Measurements from ENCODE around the gene SYT12. TPM values are rescaled to one million over a fixed set of nuclear protein-coding genes. Genes with fewer than 3 reads are reported as not detected.

SYT12 gene
- total RNA-seq, 2 experiments from 2014 or later, result 0.25 to 0.72 TPM

DNA sequence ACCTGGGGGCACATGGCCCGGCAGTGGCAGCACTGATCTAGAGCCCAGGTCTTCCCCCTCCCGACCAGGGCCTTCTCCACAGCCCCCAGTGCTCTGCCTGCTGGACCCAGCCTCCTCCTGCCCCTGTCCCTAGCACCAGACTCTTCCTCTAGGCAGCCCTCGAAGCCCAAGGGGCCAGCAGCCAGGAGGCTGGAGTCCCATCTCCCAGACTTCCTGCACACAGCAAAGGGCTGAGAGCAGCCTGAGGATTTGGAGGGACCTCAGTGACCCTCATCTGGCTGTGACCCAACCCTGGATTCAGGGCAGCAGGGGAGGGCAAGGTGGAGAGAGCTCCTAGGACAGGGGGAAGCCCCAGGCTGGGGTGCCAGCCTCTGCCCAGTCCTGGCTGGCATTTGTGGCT is 36.7 kb downstream of the SYT12 start:
- BruUV-seq (replicated peaks), result no TSS peak
- CTCF ChIA-PET (ENCODE audit: unreplicated experiment), result no interaction called here
- no peaks in the 10 kb centered on the region for H4K20me1 ChIP-seq (ENCODE audit: insufficient read depth, low read length)
- TF ChIP-seq, protein P1, sequence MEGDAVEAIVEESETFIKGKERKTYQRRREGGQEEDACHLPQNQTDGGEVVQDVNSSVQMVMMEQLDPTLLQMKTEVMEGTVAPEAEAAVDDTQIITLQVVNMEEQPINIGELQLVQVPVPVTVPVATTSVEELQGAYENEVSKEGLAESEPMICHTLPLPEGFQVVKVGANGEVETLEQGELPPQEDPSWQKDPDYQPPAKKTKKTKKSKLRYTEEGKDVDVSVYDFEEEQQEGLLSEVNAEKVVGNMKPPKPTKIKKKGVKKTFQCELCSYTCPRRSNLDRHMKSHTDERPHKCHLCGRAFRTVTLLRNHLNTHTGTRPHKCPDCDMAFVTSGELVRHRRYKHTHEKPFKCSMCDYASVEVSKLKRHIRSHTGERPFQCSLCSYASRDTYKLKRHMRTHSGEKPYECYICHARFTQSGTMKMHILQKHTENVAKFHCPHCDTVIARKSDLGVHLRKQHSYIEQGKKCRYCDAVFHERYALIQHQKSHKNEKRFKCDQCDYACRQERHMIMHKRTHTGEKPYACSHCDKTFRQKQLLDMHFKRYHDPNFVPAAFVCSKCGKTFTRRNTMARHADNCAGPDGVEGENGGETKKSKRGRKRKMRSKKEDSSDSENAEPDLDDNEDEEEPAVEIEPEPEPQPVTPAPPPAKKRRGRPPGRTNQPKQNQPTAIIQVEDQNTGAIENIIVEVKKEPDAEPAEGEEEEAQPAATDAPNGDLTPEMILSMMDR (conservative IDR thresholded peaks at IDR 0.05; ENCODE audit: low read length), result no peak
- no peak for TF ChIP-seq EZH2phosphoT487 (IDR thresholded peaks at IDR 0.05; ENCODE audit: borderline replicate concordance, low read depth, low read length)
- no peak overlapping the region for H3K4me2 ChIP-seq (ENCODE audit: low read length)
- no peaks in the 10 kb centered on the region for H3K36me3 ChIP-seq (ENCODE audit: insufficient read depth, low read length)
- no peak for DNase-seq (ENCODE audit: low spot score)
- H3K4me1 ChIP-seq (ENCODE audit: insufficient read depth, low read length, poor library complexity, severe bottlenecking), result no peaks in the 10 kb centered on the region
- H3K4me3 ChIP-seq (ENCODE audit: low read depth, low read length, poor library complexity, severe bottlenecking), result no peak overlapping the region
- no peaks in the 10 kb centered on the region for H3K9me2 ChIP-seq (ENCODE audit: insufficient read depth, low read length)
- no peaks in the 10 kb centered on the region for H3K79me2 ChIP-seq (ENCODE audit: insufficient read depth, low read depth, low read length)
- no peak overlapping the region for H3K27ac ChIP-seq (ENCODE audit: low read depth, low read length, poor library complexity, severe bottlenecking)
- no peaks in the 10 kb centered on the region for H3K9me3 ChIP-seq (ENCODE audit: low read length)
- POLR2A ChIA-PET, result no interaction called here
- intact Hi-C loops (cut with micrococcal nuclease; ENCODE audit: unreplicated experiment), result no loop called here
- H2AFZ ChIP-seq (ENCODE audit: low read length), result no peak overlapping the region

DNA sequence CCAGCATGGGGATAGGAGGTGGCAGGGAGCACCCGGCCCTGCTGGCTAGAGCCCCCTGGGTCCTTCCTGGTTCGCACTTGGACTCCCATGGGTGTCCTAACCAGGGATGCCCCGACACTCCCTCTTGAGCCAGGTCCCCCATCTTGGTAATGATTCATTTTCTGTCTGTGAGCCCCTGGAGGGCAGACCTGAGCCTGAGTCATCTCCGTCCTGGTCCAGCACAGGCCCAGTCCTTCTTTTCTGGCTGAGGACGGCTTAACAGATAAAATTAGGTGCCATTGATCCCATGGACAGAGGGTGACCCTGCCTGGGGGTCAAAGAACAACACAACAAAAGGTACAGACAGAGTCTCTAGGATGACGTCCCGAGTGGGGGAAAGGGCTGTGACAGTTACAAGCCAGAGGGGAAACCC is 37.2 kb downstream of the SYT12 start:
- DNase-seq (ENCODE audit: low spot score), result no peak
- intact Hi-C loops (cut with micrococcal nuclease; ENCODE audit: unreplicated experiment), result no loop called here
- Histone ChIP-seq H3K36me3 (ENCODE audit: insufficient read depth, low read length) (no peaks in the 10 kb centered on the region), H3K9me3 (ENCODE audit: low read length) (no peaks in the 10 kb centered on the region), H3K27ac (ENCODE audit: low read depth, low read length, poor library complexity, severe bottlenecking) (no peak overlapping the region), H3K4me3 (ENCODE audit: low read depth, low read length, poor library complexity, severe bottlenecking) (no peak overlapping the region), H2AFZ (ENCODE audit: low read length) (no peak overlapping the region), H3K79me2 (ENCODE audit: insufficient read depth, low read depth, low read length) (no peaks in the 10 kb centered on the region), H3K9me2 (ENCODE audit: insufficient read depth, low read length) (no peaks in the 10 kb centered on the region), H4K20me1 (ENCODE audit: insufficient read depth, low read length) (no peaks in the 10 kb centered on the region), H3K4me2 (ENCODE audit: low read length) (no peak overlapping the region), H3K4me1 (ENCODE audit: insufficient read depth, low read length, poor library complexity, severe bottlenecking) (no peaks in the 10 kb centered on the region)
- no peak for TF ChIP-seq EZH2phosphoT487 (IDR thresholded peaks at IDR 0.05; ENCODE audit: borderline replicate concordance, low read depth, low read length)
- TF ChIP-seq, protein P1 (conservative IDR thresholded peaks at IDR 0.05; ENCODE audit: low read length), result no peak
- BruUV-seq (replicated peaks), result no TSS peak
- CTCF ChIA-PET (ENCODE audit: unreplicated experiment), result no interaction called here
- POLR2A ChIA-PET, result no interaction called here

DNA sequence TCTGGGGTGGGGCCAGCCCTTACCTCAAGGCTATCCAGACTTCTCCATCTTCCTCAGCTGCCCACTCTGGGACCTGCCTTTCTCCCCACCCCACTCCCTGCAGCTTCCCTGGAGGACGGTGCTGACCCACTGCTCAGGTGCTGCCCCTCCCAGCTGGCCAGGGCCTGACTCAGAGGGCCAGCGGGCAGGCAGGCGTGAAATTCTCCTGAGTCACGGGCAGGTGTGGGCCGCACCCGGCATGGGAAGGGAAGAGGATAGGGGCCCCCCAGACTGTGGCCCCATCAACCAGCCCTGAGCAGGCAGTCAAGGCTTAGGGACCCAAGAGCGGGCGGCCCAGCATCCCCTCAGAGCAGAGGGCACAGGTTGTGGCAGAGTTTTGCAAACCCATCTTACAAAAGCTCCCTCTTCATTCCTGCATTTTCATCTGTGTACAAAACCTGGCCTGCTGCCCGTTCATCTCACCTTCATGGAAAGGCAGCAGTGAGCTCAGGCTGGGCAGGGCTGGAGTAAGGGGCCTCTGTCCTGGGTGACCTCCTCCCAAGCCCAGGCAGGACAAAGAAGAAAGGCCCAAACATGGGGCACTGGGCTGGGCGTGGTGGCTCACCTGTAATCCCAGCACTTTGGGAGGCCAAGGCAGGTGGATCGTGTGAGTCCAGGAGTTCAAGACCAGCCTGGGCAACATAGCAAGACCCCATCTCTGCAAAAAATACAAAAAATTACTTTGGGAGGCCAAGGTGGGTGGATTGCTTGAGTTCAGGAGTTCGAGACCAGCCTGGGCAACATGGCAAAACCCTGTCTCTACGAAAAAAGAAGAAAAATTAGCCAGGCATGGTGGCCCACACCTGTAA is 39.8 kb downstream of the SYT12 start:
- DNase-seq (ENCODE audit: low spot score), result no peak
- Histone ChIP-seq H3K4me1 (ENCODE audit: insufficient read depth, low read length, poor library complexity, severe bottlenecking) (no peaks in the 10 kb centered on the region), H3K4me2 (ENCODE audit: low read length) (no peak overlapping the region), H2AFZ (ENCODE audit: low read length) (no peak overlapping the region), H3K79me2 (ENCODE audit: insufficient read depth, low read depth, low read length) (no peaks in the 10 kb centered on the region), H3K9me2 (ENCODE audit: insufficient read depth, low read length) (no peaks in the 10 kb centered on the region), H3K9me3 (ENCODE audit: low read length) (no peaks in the 10 kb centered on the region), H4K20me1 (ENCODE audit: insufficient read depth, low read length) (no peaks in the 10 kb centered on the region), H3K4me3 (ENCODE audit: low read depth, low read length, poor library complexity, severe bottlenecking) (no peak overlapping the region), H3K27ac (ENCODE audit: low read depth, low read length, poor library complexity, severe bottlenecking) (no peak overlapping the region), H3K36me3 (ENCODE audit: insufficient read depth, low read length) (no peaks in the 10 kb centered on the region)
- CTCF ChIA-PET (ENCODE audit: unreplicated experiment), result interaction anchor here (0.5 kb wide), 1 partner anchor 41 kb away, joined by 7 read pairs; no protein-coding TSS in a partner anchor
- BruUV-seq (replicated peaks), result no TSS peak
- POLR2A ChIA-PET, result no interaction called here
- intact Hi-C loops (cut with micrococcal nuclease; ENCODE audit: unreplicated experiment), result no loop called here
- TF ChIP-seq EZH2phosphoT487 (IDR thresholded peaks at IDR 0.05; ENCODE audit: borderline replicate concordance, low read depth, low read length), result no peak
- TF ChIP-seq, protein P1 (conservative IDR thresholded peaks at IDR 0.05; ENCODE audit: low read length), result no peak

Data from OCI-LY7 (cell line).